Central memory CD8-positive, alpha-beta T cell (primary cell): ENCODE results near the gene TRMT10C.

Experiments used
- ATAC-seq: fragments of 150-1000 bp; cut with Tn5 transposase; replicated peaks from 2 replicates; pipeline ENCODE4 v1.10.0; 2022; ENCODE audit warnings: mild to moderate bottlenecking, moderate FRiP score, moderate number of reproducible peaks; ENCODE audit not compliant: poor library complexity, severe bottlenecking; ENCODE audit errors: extremely low read depth
- DNase-seq, 2 donors: peaks; one replicate each; pipeline ENCODE4 v3.0.0; 2021; ENCODE audit warnings: low spot score in 2 of 2
- H3K27ac Mint-ChIP-seq: one replicate; pipeline ENCODE4 v1.8.0; 2022; ENCODE audit warnings: low read depth, mild to moderate bottlenecking, moderate library complexity, mixed read lengths
- H3K27me3 Mint-ChIP-seq: one replicate; pipeline ENCODE4 v1.8.0; 2022; ENCODE audit warnings: mixed read lengths
- H3K36me3 Mint-ChIP-seq: one replicate; pipeline ENCODE4 v1.8.0; 2022; ENCODE audit warnings: mild to moderate bottlenecking, moderate library complexity, mixed read lengths; ENCODE audit not compliant: insufficient read depth
- H3K4me1 Mint-ChIP-seq: one replicate; pipeline ENCODE4 v1.8.0; 2022; ENCODE audit warnings: mixed read lengths
- H3K4me3 Mint-ChIP-seq: one replicate; pipeline ENCODE4 v1.8.0; 2022; ENCODE audit warnings: mild to moderate bottlenecking, moderate library complexity, mixed read lengths
- H3K9me3 Mint-ChIP-seq: one replicate; pipeline ENCODE4 v1.8.0; 2022; ENCODE audit warnings: mixed read lengths

TRMT10C gene

DNA sequence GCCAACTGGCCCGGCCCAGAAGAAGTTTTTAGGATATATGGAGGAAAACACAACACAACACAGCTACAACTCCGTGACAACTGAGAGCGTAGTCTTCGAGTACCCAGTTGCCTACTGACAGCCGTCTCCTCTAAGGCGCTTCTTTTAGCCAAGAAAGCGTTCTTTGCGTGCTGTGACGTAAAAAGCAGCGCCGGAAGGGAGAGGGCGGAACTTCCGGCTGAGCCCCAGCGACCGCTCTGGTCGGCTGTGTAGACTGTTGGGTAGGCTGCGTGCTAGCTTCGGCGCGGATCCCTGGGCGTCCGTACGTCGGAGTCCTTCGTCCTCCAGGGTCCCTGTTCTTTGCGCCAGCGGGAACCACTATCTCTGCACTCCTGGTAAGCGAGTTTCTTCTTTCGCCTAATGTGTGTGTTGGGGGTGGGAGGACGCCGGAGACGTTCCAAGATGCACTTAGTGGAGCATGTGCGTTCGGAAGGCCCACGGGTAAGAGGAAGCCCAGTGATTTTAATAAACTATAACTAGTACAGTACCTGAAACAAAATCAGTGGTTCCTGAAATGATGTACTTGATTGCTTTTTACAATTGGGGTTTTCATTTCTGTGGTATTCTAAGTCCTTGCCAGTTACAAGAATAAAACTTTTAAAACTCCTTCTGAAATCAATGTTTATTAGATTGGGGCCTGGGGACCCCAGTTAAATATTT, at the start of gene TRMT10C:
Gene TRMT10C, plus strand, starts transcription at position 239 of the 699 bp plus-strand sequence. CDS start 2,914 bp downstream, outside the sequence.
- ATAC-seq (peak; percentile 98), DNase-seq (peak; percentile 83 to 89)
- peaks cover 33% of the 10 kb centered on the region for H3K36me3 Mint-ChIP-seq
- peaks cover 22% of the 10 kb centered on the region for H3K4me1 Mint-ChIP-seq
- no peaks in the 10 kb centered on the region for H3K9me3 Mint-ChIP-seq
- H3K27ac Mint-ChIP-seq, result peak within 1 kb of the TSS; percentile 95
- H3K27me3 Mint-ChIP-seq, result peaks cover 6% of the 10 kb centered on the region
- H3K4me3 Mint-ChIP-seq, result peak within 1 kb of the TSS; percentile 91

DNA sequence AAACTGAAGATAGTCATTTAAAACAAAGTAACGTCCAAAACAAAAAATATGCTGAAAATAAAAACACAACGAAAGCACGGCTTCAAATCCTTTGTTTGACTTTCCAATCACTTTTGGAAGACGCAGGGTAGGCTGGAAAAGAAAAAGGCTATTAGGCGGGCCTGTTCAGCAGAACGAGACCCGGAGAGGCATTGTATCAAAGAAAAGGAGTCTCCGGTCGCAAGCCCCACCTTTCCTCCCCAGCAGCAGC, 49.3 kb upstream of the TRMT10C start:
- H3K27me3 Mint-ChIP-seq, result no peaks in the 10 kb centered on the region
- peak overlapping the region; percentile 99 for H3K4me3 Mint-ChIP-seq
- peaks cover 17% of the 10 kb centered on the region for H3K36me3 Mint-ChIP-seq
- H3K27ac Mint-ChIP-seq, result peak overlapping the region; percentile 99
- H3K4me1 Mint-ChIP-seq, result peaks cover 32% of the 10 kb centered on the region
- H3K9me3 Mint-ChIP-seq, result no peaks in the 10 kb centered on the region
- ATAC-seq (no peak), DNase-seq (no peak)

DNA sequence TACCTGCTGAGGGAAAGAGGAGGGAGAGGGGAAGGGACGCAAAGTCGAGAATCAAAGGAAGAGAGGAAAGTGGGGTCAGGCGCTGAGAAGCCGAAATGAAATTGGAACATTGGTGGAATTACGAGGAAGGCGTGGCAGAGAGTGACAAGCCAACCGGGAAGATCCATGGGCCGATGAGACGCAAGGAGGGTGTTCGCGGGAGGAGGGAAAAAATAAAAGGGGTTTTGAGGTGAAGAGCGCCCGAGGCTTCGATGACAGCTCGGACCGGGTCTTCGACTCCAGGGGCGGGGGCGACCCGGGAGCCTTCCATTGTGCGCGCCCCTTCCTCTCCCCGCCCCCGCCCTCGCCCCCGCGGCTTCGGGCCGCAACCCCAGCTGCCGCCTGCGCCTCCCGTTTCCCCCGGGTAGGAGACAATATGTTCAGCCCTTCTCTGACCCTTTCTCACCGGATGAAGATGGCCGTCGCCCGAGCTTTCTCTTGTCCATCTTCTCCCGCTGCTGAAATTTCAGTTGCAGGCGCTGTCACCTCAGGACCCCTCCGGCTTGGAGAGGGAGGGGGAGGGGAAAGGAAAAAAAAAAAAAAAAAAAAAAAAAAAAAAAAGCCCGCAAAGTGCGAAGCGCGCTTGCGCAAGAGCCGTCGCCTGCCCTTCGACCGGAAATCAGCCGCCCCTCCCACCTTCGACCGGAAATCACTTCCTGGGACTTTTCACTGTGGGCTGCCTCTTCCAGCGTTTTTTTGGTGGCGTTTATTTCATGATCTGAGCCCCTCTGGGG, 48.8 kb upstream of the TRMT10C start, which contains the start of gene SENP7:
Gene SENP7, minus strand, starts transcription at position 567 of the 773 bp plus-strand sequence. Its CDS starts 82 bp downstream, at position 485.
- ATAC-seq (peak; percentile 45), DNase-seq (peak; percentile 52 to 55)
- no peaks in the 10 kb centered on the region for H3K27me3 Mint-ChIP-seq

DNA sequence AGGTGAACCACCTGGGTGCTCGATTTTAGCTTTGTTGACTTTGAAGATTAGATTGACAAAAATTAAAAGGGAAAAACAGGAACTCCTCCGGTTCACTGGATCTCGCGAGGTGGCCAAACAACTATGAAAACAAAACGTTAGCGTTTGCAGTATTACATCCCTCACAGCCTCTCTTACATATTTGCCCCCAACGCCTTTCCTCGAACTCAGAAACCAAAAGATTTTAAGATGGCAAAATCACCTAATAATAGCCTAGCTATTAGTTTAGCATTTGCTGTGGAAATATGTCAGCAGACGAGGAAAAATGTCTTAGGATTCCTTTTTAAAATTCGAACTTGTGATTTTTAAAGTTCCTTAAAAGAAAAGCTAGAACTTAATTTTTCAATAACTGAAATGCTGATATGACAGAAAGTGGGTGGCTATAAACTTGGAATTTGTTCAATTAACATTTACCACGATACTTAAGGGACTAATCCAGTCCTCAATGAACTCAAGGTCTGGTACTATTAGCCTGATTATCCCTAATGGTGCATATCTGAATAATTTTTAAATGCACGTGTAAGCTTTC, 48.2 kb upstream of the TRMT10C start:
- Mint-ChIP-seq H3K4me1 (peaks cover 30% of the 10 kb centered on the region), H3K27me3 (no peaks in the 10 kb centered on the region)
- ATAC-seq, result no peak

More for the DNA sequence above, 48.8 kb upstream of the TRMT10C start, which contains the start of gene SENP7:
- Mint-ChIP-seq H3K36me3 (peaks cover 17% of the 10 kb centered on the region), H3K27ac (peak within 1 kb of the TSS; percentile 99), H3K4me1 (peaks cover 31% of the 10 kb centered on the region), H3K4me3 (peak within 1 kb of the TSS; percentile 99), H3K9me3 (no peaks in the 10 kb centered on the region)

DNA sequence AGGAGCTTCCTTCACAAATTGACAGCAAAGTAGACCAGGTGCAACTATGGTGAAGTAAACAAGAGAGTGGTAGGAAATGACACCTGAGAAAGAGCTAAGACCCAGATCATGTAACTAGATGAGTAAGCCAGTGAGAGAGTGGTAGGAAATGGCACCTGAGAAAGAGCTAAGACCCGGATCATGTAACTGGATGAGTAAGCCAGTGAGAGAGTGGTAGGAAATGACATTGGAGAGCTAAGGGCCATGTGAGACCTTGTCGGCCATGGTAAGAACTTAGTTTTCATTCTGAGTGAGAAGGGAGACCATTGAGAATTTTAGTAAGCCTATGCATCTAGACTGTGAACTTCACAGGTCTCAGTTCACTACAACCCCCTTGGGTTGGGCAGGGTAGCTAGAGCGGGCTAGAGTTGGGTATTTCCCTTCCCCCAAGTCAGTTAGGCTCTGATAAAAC, 43.2 kb upstream of the TRMT10C start:
- Mint-ChIP-seq H3K27ac (peak overlapping the region; percentile 84), H3K36me3 (peaks cover 11% of the 10 kb centered on the region), H3K27me3 (no peaks in the 10 kb centered on the region), H3K9me3 (no peaks in the 10 kb centered on the region), H3K4me1 (peaks cover 35% of the 10 kb centered on the region), H3K4me3 (peak overlapping the region; percentile 2)
- ATAC-seq (peak; percentile 85), DNase-seq (peak in 1 of 2 donors; percentile 59)

More for the DNA sequence above, 48.2 kb upstream of the TRMT10C start:
- no peaks in the 10 kb centered on the region for H3K9me3 Mint-ChIP-seq
- no peak for DNase-seq
- H3K4me3 Mint-ChIP-seq, result peak overlapping the region; percentile 99
- H3K36me3 Mint-ChIP-seq, result peaks cover 17% of the 10 kb centered on the region
- H3K27ac Mint-ChIP-seq, result peak overlapping the region; percentile 99

DNA sequence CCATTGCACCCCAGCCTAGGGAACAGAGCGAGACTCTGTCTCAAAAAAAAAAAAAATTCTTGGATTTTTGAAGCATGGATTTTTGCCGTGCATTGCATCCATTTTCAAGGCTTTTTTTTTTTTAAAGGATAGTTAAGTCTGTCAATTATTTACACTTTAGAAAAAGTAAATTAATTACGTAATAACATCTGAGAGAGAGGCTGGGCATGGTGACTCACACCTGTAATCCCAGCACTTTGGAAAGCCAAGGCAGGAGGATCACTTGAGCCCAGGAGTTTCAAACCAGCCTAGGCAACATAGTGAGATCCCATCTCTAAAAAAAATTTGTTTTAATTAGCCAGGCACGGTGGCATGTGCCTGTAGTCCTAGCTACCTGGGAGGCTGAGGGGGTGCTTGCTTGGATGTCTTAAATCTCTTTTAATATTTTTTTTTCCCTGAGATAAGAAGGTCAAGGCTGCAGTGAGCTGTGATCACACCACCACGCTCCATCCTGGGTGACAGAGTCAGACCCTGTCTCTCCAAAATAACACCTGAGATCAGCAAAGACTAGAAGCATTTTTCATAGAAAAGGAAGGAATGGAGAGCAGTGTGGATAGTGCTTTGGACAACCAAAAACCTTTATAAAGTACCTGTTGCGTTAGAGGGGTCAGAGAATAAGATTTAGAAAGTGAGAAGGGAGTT, 41.8 kb upstream of the TRMT10C start:
- H3K9me3 Mint-ChIP-seq, result no peaks in the 10 kb centered on the region
- peaks cover 35% of the 10 kb centered on the region for H3K4me1 Mint-ChIP-seq
- no peak for ATAC-seq
- H3K27me3 Mint-ChIP-seq, result no peaks in the 10 kb centered on the region
- H3K4me3 Mint-ChIP-seq, result peak overlapping the region; percentile 48
- DNase-seq, result no peak
- H3K36me3 Mint-ChIP-seq, result peaks cover 10% of the 10 kb centered on the region
- H3K27ac Mint-ChIP-seq, result peak overlapping the region; percentile 96

DNA sequence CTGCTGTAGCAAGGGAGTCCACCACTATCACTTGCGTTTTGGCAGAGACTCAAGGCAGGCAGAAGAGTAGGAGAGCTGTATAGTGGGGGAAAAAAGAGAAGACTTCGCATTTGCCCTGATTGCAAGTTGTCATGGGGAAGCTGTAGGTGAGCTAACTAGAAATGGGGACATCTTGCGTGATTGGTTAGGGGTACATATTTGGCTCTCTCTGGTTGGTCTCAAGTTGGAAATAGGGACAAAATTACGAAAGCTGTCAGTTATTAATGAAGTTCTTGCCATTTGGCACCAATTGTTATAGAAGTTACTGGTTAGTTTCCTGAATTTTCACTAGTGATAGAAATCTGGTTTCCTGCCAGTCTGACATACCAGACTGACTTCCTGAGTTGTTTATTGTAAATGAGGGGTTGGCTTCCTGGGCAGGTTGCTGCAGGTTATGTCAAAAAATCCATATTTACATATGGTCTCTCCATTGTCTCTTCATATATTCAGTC, 40.4 kb upstream of the TRMT10C start:
- Mint-ChIP-seq H3K27me3 (no peaks in the 10 kb centered on the region), H3K36me3 (peaks cover 10% of the 10 kb centered on the region), H3K9me3 (no peaks in the 10 kb centered on the region), H3K4me3 (peak overlapping the region; percentile 48), H3K27ac (peak overlapping the region; percentile 96), H3K4me1 (peaks cover 35% of the 10 kb centered on the region)
- DNase-seq (peak in 1 of 2 donors; percentile 46), ATAC-seq (peak; percentile 55)

DNA sequence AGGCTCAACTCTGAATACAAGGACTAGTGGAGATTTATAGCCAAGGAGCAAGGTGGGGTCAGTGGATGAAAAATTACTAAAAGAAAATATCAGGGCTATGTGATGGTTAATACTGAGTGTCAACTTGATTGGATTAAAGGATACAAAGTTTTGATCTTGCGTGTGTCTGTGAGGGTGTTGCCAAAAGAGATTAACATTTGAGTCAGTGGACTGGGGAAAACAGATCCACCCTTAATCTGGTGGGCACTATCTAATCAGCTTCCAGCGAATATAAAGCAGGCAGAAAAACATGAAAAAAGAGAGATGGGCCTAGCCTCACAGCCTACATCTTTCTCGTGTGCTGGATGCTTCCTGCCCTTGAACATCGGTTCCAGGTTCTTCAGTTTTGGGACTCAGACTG, 34.2 kb upstream of the TRMT10C start:
- Mint-ChIP-seq H3K9me3 (no peaks in the 10 kb centered on the region), H3K4me1 (peaks cover 26% of the 10 kb centered on the region), H3K27me3 (no peaks in the 10 kb centered on the region), H3K4me3 (no peak overlapping the region), H3K27ac (no peak overlapping the region), H3K36me3 (peaks cover 4% of the 10 kb centered on the region)
- no peak for ATAC-seq
- DNase-seq, result no peak

DNA sequence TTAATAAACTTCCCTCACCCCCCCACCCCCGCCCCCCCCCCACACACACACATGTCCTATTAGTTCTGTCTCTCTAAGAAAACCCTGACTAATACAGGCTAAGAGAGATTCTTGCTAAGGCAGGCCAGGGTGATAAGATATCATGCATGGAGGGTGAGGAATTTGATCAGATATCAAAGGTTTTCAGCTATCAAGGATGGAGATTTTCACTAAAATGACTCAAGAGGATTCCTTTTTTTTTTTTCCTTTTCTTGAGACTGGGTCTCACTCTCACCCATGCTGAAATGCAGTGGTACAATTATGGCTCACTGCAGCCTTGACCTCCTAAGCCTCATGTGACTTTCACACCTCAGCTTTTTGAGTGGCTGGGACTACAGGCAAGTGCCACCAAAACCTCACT, 33.8 kb upstream of the TRMT10C start:
- no peak for ATAC-seq
- no peaks in the 10 kb centered on the region for H3K9me3 Mint-ChIP-seq
- no peak overlapping the region for H3K4me3 Mint-ChIP-seq

DNA sequence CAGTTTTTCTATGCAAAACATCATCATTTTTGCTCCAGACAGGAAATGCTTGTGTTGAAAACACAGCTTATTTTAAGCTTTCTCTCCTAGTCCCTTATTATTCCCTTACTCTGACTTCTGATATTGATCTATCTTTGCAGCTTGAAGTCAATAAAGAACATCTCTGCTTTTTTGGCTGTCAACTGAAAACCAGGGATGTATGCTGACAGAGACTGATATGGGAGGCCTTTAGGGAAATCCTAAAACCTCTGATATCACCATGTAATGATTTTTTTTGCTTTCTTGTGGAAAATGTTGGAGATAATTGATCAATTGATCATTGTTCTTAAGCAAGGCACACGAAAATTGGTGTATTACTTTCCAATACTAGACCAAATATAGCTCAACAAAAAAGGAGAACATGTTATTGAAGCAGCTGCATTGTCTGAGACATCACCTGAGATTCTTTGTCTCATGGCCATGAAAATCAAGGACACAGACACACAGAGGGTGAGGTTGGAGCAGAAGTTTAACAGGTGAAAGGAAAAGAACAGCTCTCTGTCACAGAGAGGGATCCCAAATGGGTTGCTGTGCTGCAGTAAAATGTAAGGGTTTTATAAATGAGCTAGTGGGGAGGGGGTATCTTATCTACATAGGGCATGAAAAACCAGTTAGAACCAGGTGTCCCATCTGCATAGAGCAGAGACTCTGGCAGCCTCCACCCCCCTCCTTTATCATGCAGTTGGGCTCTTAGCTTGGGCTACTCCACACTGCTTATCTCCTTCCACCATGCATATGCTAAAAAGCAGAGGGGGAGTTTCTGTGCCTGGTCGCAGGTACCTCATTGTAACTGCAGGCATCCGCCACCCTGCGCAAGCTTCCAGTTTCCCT, 31.6 kb upstream of the TRMT10C start:
- Mint-ChIP-seq H3K4me3 (no peak overlapping the region), H3K27ac (peak overlapping the region; percentile 62), H3K4me1 (peaks cover 27% of the 10 kb centered on the region), H3K36me3 (peaks cover 4% of the 10 kb centered on the region), H3K9me3 (no peaks in the 10 kb centered on the region), H3K27me3 (no peaks in the 10 kb centered on the region)
- DNase-seq (no peak), ATAC-seq (no peak)

More for the DNA sequence above, 33.8 kb upstream of the TRMT10C start:
- Mint-ChIP-seq H3K27me3 (no peaks in the 10 kb centered on the region), H3K27ac (no peak overlapping the region), H3K36me3 (peaks cover 4% of the 10 kb centered on the region), H3K4me1 (peaks cover 27% of the 10 kb centered on the region)
- no peak for DNase-seq

DNA sequence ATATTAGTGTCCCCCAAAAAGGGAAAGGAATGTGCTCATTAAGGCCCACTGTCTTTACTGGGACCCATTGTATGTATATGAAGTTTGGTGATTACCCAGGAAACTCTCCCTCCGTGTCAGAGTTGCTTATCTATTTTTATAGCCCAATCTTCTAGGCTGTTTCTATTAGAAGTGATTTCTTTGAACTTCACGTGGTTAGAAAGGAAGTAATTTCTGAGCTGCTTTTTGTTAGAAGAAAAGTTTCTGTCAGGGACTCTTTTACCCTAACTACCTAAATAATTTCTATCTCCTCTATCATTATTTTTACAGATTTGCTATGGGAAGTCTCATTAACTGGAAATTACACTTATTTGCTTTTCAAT, 31.0 kb upstream of the TRMT10C start:
- H3K27ac Mint-ChIP-seq, result no peak overlapping the region
- H3K36me3 Mint-ChIP-seq, result peaks cover 4% of the 10 kb centered on the region
- peaks cover 27% of the 10 kb centered on the region for H3K4me1 Mint-ChIP-seq
- no peak for DNase-seq
- peak; percentile 28 for ATAC-seq
- H3K9me3 Mint-ChIP-seq, result no peaks in the 10 kb centered on the region
- H3K27me3 Mint-ChIP-seq, result no peaks in the 10 kb centered on the region
- no peak overlapping the region for H3K4me3 Mint-ChIP-seq
